Astrocyte of the spinal cord (primary cell): Measurements from ENCODE around the gene ARMC8.

ENCODE experiments used
- DNase-seq: peaks from one replicate; pipeline ENCODE4 v3.0.0; 2011; ENCODE audit warnings: low read depth, low spot score
- H3K4me3 ChIP-seq: 2 replicates; pipeline ENCODE4 v1.5.1; 2011; ENCODE audit warnings: low read depth, mild to moderate bottlenecking, low read length, moderate library complexity
- CTCF ChIP-seq: IDR thresholded peaks from 2 replicates; pipeline ENCODE4 v1.5.1; 2012; ENCODE audit warnings: low read depth, mild to moderate bottlenecking, low read length, inconsistent platforms
- in situ Hi-C: cut with HindIII; loops from 2 replicates; pipeline ENCODE4 v1.10.0; 2017; ENCODE audit warnings: low sequenced_read_pairs

ARMC8 gene

GRCh38 chr3:138263104-138263503 lies 76.0 kb downstream of the ARMC8 start:
- H3K4me3 ChIP-seq = no peak overlapping the region
- no peak for DNase-seq
- no peak for TF ChIP-seq CTCF
- in situ Hi-C loops = no loop called here

GRCh38 chr3:138265745-138266144 lies 78.6 kb downstream of the ARMC8 start:
- no peak for DNase-seq
- in situ Hi-C loops = no loop called here
- no peak overlapping the region for H3K4me3 ChIP-seq
- no peak for TF ChIP-seq CTCF

- no peak overlapping the region for H3K4me3 ChIP-seq
- DNase-seq = no peak
- TF ChIP-seq CTCF = no peak
- in situ Hi-C loops = no loop called here
Observed at GRCh38 chr3:138267083-138267482, 80.0 kb downstream of the ARMC8 start.

GRCh38 chr3:138270245-138270644 lies 83.1 kb downstream of the ARMC8 start:
- no peak overlapping the region for H3K4me3 ChIP-seq
- DNase-seq = no peak

GRCh38 chr3:138271189-138271794 lies 84.2 kb downstream of the ARMC8 start:
- no peak overlapping the region for H3K4me3 ChIP-seq
- in situ Hi-C loops = no loop called here
- TF ChIP-seq CTCF = no peak
- no peak for DNase-seq

More at GRCh38 chr3:138270245-138270644, 83.1 kb downstream of the ARMC8 start:
- no peak for TF ChIP-seq CTCF
- in situ Hi-C loops = no loop called here

- H3K4me3 ChIP-seq = no peak overlapping the region
- TF ChIP-seq CTCF = no peak
- in situ Hi-C loops = no loop called here
- no peak for DNase-seq
Observed at GRCh38 chr3:138281561-138281960, 94.5 kb downstream of the ARMC8 start.
